ENCODE data around the gene FRMD4A.
"Not testable (repeated sequence)": the region's sequence is repeated elsewhere in the genome, so short reads cannot be mapped to it uniquely, and the experiment has no call there.

Gene FRMD4A

GRCh38 chr10:13955409-13956068 is 375.2 kb downstream of the FRMD4A start:
- no peaks in the 10 kb centered on the region for H3K4me1 ChIP-seq (ENCODE audit: insufficient read depth, poor library complexity, severe bottlenecking)
- no peaks in the 10 kb centered on the region for H3K36me3 ChIP-seq (ENCODE audit: low read depth)
- no peak overlapping the region for H3K4me3 ChIP-seq (ENCODE audit: severe bottlenecking)
- no peaks in the 10 kb centered on the region for H3K9me3 ChIP-seq (ENCODE audit: severe bottlenecking)
- TF ChIP-seq, protein P1, sequence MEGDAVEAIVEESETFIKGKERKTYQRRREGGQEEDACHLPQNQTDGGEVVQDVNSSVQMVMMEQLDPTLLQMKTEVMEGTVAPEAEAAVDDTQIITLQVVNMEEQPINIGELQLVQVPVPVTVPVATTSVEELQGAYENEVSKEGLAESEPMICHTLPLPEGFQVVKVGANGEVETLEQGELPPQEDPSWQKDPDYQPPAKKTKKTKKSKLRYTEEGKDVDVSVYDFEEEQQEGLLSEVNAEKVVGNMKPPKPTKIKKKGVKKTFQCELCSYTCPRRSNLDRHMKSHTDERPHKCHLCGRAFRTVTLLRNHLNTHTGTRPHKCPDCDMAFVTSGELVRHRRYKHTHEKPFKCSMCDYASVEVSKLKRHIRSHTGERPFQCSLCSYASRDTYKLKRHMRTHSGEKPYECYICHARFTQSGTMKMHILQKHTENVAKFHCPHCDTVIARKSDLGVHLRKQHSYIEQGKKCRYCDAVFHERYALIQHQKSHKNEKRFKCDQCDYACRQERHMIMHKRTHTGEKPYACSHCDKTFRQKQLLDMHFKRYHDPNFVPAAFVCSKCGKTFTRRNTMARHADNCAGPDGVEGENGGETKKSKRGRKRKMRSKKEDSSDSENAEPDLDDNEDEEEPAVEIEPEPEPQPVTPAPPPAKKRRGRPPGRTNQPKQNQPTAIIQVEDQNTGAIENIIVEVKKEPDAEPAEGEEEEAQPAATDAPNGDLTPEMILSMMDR (IDR thresholded peaks at IDR 0.05; ENCODE audit: poor library complexity, severe bottlenecking): no peak
- DNase-seq (ENCODE audit: low spot score) (no peak), ATAC-seq (ENCODE audit: low read depth) (no peak)
- no peak overlapping the region for H3K27ac ChIP-seq (ENCODE audit: poor library complexity, severe bottlenecking)
- H3K27me3 ChIP-seq (ENCODE audit: insufficient read depth, poor library complexity, severe bottlenecking): no peaks in the 10 kb centered on the region

DNA sequence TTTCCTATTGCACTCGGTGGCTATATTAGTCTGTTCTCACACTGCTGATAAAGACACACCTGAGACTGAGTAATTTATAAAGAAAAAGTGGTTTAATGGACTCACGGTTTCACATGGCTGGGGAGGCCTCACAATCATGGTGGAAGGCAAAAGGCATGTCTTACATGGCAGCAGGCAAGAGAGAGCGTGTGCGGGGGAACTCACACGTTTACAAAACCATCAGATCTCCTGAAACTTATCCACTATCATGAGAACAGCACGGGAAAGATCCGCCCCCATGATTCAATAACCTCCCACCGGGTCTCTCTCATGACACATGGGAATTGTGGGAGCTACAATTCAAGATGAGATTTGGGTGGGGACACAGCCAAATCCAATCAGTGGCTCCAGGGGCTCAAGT is 376.5 kb downstream of the FRMD4A start:
- DNase-seq (ENCODE audit: low spot score); H3K27me3 ChIP-seq (ENCODE audit: insufficient read depth, poor library complexity, severe bottlenecking); H3K9me3 ChIP-seq (ENCODE audit: severe bottlenecking); H3K36me3 ChIP-seq (ENCODE audit: low read depth); H3K4me3 ChIP-seq (ENCODE audit: severe bottlenecking); H3K4me1 ChIP-seq (ENCODE audit: insufficient read depth, poor library complexity, severe bottlenecking); H3K27ac ChIP-seq (ENCODE audit: poor library complexity, severe bottlenecking); ATAC-seq (ENCODE audit: low read depth): not testable (repeated sequence)

- Histone ChIP-seq H3K27ac (ENCODE audit: poor library complexity, severe bottlenecking) (no peak overlapping the region), H3K36me3 (ENCODE audit: low read depth) (no peaks in the 10 kb centered on the region), H3K4me3 (ENCODE audit: severe bottlenecking) (no peak overlapping the region), H3K9me3 (ENCODE audit: severe bottlenecking) (no peaks in the 10 kb centered on the region), H3K4me1 (ENCODE audit: insufficient read depth, poor library complexity, severe bottlenecking) (no peaks in the 10 kb centered on the region), H3K27me3 (ENCODE audit: insufficient read depth, poor library complexity, severe bottlenecking) (no peaks in the 10 kb centered on the region)
- no peak for DNase-seq (ENCODE audit: low spot score)
- ATAC-seq (ENCODE audit: low read depth): no peak
- TF ChIP-seq, protein P1 (IDR thresholded peaks at IDR 0.05; ENCODE audit: poor library complexity, severe bottlenecking): no peak
These were observed 377.4 kb downstream of the FRMD4A start for GRCh38 chr10:13953371-13953770.

- Histone ChIP-seq H3K36me3 (ENCODE audit: low read depth) (no peaks in the 10 kb centered on the region), H3K4me1 (ENCODE audit: insufficient read depth, poor library complexity, severe bottlenecking) (no peaks in the 10 kb centered on the region), H3K27me3 (ENCODE audit: insufficient read depth, poor library complexity, severe bottlenecking) (no peaks in the 10 kb centered on the region), H3K9me3 (ENCODE audit: severe bottlenecking) (no peaks in the 10 kb centered on the region), H3K27ac (ENCODE audit: poor library complexity, severe bottlenecking) (peak overlapping the region; percentile 17), H3K4me3 (ENCODE audit: severe bottlenecking) (no peak overlapping the region)
- TF ChIP-seq, protein P1 (IDR thresholded peaks at IDR 0.05; ENCODE audit: poor library complexity, severe bottlenecking): no peak
- ATAC-seq (ENCODE audit: low read depth) (no peak), DNase-seq (ENCODE audit: low spot score) (no peak)
These were observed 380.2 kb downstream of the FRMD4A start for GRCh38 chr10:13950543-13950939.

GRCh38 chr10:13949844-13950542 is 380.7 kb downstream of the FRMD4A start:
- TF ChIP-seq, protein P1 (IDR thresholded peaks at IDR 0.05; ENCODE audit: poor library complexity, severe bottlenecking): no peak
- Histone ChIP-seq H3K9me3 (ENCODE audit: severe bottlenecking) (no peaks in the 10 kb centered on the region), H3K4me1 (ENCODE audit: insufficient read depth, poor library complexity, severe bottlenecking) (no peaks in the 10 kb centered on the region), H3K27me3 (ENCODE audit: insufficient read depth, poor library complexity, severe bottlenecking) (no peaks in the 10 kb centered on the region), H3K4me3 (ENCODE audit: severe bottlenecking) (no peak overlapping the region), H3K27ac (ENCODE audit: poor library complexity, severe bottlenecking) (peak overlapping the region; percentile 17), H3K36me3 (ENCODE audit: low read depth) (no peaks in the 10 kb centered on the region)
- ATAC-seq (ENCODE audit: low read depth) (peak; percentile 73), DNase-seq (ENCODE audit: low spot score) (no peak)
